ENCODE results near the gene LANCL3. TPM values are rescaled to one million over a fixed set of nuclear protein-coding genes. Genes with fewer than 3 reads are reported as not detected.
"Not testable (repeated sequence)": the region's sequence is repeated elsewhere in the genome, so short reads cannot be mapped to it uniquely, and the experiment has no call there.

LANCL3 gene
- total RNA-seq, 4 donors from 2014 or later = 0.02 to 0.25 (median 0.16) TPM; not detected in 1

DNA sequence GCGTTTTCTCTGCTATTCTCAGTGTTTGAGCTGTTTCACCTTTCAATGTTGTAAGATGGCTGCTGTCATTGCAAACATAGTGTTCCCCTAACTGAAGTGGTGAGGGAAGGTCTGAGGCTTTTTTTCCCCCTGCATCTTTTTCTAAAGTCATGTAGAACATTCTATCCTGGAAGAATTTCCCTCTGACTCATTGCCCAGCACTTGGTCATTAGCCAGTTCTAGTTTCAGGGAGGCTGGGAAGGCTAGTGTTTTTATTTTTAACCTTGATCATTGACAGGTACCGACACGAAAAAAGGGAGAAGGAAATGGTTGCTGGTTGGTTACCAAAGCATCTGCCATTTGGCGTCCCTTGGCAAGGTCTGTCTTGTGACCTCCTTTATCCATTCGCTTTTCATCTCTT lies 6.6 kb downstream of the LANCL3 start:
- Histone ChIP-seq H3K4me1 (no peaks in the 10 kb centered on the region), H3K4me3 (no peak overlapping the region), H3K27ac (no peak overlapping the region), H3K36me3 (no peaks in the 10 kb centered on the region), H3K27me3 (no peaks in the 10 kb centered on the region), H3K9me3 (no peaks in the 10 kb centered on the region)
- DNase-seq = no peak
- in situ Hi-C loops (cut with MboI; ENCODE audit: low sequenced_read_pairs in 4 of 4) (no loop called here), intact Hi-C loops (cut with DNase I; ENCODE audit: low total_unique reads) (no loop called here)
- TF ChIP-seq POLR2A (IDR thresholded peaks at IDR 0.05) = no peak
- TF ChIP-seq, protein P1, sequence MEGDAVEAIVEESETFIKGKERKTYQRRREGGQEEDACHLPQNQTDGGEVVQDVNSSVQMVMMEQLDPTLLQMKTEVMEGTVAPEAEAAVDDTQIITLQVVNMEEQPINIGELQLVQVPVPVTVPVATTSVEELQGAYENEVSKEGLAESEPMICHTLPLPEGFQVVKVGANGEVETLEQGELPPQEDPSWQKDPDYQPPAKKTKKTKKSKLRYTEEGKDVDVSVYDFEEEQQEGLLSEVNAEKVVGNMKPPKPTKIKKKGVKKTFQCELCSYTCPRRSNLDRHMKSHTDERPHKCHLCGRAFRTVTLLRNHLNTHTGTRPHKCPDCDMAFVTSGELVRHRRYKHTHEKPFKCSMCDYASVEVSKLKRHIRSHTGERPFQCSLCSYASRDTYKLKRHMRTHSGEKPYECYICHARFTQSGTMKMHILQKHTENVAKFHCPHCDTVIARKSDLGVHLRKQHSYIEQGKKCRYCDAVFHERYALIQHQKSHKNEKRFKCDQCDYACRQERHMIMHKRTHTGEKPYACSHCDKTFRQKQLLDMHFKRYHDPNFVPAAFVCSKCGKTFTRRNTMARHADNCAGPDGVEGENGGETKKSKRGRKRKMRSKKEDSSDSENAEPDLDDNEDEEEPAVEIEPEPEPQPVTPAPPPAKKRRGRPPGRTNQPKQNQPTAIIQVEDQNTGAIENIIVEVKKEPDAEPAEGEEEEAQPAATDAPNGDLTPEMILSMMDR (IDR thresholded peaks at IDR 0.05 in 4 of 5, conservative IDR thresholded peaks at IDR 0.05 in 1 of 5) = no peak
- no peak for ATAC-seq

DNA sequence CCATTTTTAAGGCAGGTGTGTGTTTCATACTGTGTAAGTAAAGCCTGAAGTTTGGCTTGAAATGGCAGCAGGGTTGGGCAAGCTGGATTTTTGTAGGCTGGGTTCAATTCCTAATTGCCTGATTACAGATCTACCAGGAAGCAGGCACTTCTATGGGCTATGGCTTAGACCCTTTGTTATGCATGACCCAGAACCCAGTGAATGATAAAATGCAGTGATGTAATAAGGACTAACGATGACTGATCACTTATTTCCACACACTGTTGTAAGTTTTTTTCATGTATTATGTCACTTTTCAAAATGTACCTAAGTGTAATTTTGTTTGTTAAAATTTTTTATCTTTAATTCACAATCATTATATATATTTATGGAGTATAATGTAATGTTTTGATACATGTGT lies 8.6 kb downstream of the LANCL3 start:
- no peaks in the 10 kb centered on the region for H3K4me1 ChIP-seq
- intact Hi-C loops (cut with DNase I; ENCODE audit: low total_unique reads) = no loop called here
- H3K27me3 ChIP-seq = no peaks in the 10 kb centered on the region
- ATAC-seq = no peak
- no peak overlapping the region for H3K4me3 ChIP-seq
- H3K27ac ChIP-seq = no peak overlapping the region
- TF ChIP-seq POLR2A (IDR thresholded peaks at IDR 0.05) = no peak
- TF ChIP-seq, protein P1 (IDR thresholded peaks at IDR 0.05 in 4 of 5, conservative IDR thresholded peaks at IDR 0.05 in 1 of 5) = no peak
- no peaks in the 10 kb centered on the region for H3K9me3 ChIP-seq
- H3K36me3 ChIP-seq = no peaks in the 10 kb centered on the region
- in situ Hi-C loops (cut with MboI; ENCODE audit: low sequenced_read_pairs in 4 of 4) = no loop called here
- no peak for DNase-seq

DNA sequence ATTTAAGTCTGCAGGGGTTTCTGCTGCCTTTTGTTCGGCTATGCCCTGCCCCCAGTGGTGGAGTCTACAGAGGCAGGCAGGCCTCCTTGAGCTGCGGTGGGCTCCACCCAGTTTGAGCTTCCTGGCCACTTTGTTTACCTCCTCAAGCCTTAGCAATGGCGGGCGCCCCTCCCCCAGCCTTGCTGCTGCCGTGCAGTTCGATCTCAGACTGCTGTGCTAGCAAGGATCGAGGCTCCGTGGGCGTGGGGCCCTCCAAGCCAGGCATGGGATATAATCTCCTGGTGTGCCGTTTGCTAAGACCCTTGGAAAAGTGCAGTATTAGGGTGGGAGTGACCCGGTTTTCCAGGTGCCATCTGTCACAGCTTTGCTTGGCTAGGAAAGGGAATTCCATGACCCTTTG lies 15.9 kb downstream of the LANCL3 start:
- intact Hi-C loops (cut with DNase I; ENCODE audit: low total_unique reads) = not testable (repeated sequence)

DNA sequence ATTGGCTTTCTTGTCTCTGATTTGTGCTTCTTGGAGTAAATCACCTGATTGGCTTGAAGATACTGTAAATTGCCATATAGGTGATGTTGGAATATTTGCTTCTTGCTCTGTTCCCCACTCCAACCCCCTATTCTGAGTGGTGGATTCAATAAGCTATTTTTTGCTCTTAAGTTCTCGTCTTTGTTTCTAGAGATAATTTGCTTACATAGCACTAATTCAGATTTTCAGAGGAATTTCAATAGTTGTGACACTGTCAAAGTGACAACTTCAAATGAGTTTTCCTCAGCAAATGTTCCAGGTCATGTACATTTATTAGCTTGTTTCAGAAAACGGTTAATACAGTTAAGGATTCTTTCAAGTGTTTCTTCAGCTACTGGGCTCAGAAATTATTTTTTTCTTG lies 18.6 kb downstream of the LANCL3 start:
- no peak for TF ChIP-seq POLR2A (IDR thresholded peaks at IDR 0.05)
- TF ChIP-seq, protein P1 (IDR thresholded peaks at IDR 0.05 in 4 of 5, conservative IDR thresholded peaks at IDR 0.05 in 1 of 5) = no peak
- DNase-seq (no peak), ATAC-seq (no peak)
- Histone ChIP-seq H3K4me3 (no peak overlapping the region), H3K36me3 (no peaks in the 10 kb centered on the region), H3K9me3 (no peaks in the 10 kb centered on the region), H3K27ac (no peak overlapping the region), H3K27me3 (no peaks in the 10 kb centered on the region), H3K4me1 (no peaks in the 10 kb centered on the region)
- intact Hi-C loops (cut with DNase I; ENCODE audit: low total_unique reads) (no loop called here), in situ Hi-C loops (cut with MboI; ENCODE audit: low sequenced_read_pairs in 4 of 4) (no loop called here)

More for the DNA sequence above, 15.9 kb downstream of the LANCL3 start:
- H3K9me3 ChIP-seq; H3K4me3 ChIP-seq; DNase-seq; ATAC-seq; in situ Hi-C loops (cut with MboI; ENCODE audit: low sequenced_read_pairs in 4 of 4); H3K4me1 ChIP-seq; H3K27ac ChIP-seq; H3K27me3 ChIP-seq; H3K36me3 ChIP-seq: not testable (repeated sequence)

DNA sequence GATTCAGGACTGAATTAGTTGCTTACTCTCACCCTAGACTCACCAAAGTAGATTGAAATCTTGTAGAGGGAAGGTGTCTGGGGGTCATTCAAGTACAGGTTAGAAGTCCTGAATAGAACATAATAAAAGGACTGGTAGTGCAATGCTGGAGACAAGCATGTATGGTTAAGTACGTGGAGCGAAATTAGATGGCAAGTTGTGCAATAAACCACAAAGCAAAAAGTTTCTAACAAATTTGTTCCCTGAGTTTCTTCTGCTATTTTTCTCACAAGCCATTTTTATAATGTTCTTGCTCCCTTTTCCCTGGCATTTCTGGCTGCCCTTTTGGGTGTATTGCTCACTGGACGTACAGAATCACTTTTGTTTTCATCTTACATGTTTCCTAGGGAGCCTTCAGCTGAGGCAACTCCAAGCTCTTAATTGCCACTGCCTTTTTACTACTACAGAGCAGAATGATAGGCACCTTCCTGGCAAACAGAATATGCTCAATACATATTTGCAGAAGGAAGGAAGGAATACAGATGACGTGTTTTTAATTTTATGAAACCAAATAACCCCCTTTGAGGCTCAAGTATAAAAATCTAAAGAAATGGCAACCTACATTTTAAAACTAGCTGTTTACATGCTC lies 23.4 kb downstream of the LANCL3 start:
- no peak for ATAC-seq
- H3K27ac ChIP-seq = no peak overlapping the region
- no peaks in the 10 kb centered on the region for H3K9me3 ChIP-seq
- no peak for TF ChIP-seq POLR2A (IDR thresholded peaks at IDR 0.05)
- TF ChIP-seq, protein P1 (IDR thresholded peaks at IDR 0.05 in 4 of 5, conservative IDR thresholded peaks at IDR 0.05 in 1 of 5) = no peak
- intact Hi-C loops (cut with DNase I; ENCODE audit: low total_unique reads) (no loop called here), in situ Hi-C loops (cut with MboI; ENCODE audit: low sequenced_read_pairs in 4 of 4) (no loop called here)
- DNase-seq = no peak
- H3K36me3 ChIP-seq = no peaks in the 10 kb centered on the region
- H3K4me1 ChIP-seq = no peaks in the 10 kb centered on the region
- no peaks in the 10 kb centered on the region for H3K27me3 ChIP-seq
- no peak overlapping the region for H3K4me3 ChIP-seq
